Endothelial cell (in vitro differentiated cells): Measurements from ENCODE around the gene BLOC1S2. TPM values are rescaled to one million over a fixed set of nuclear protein-coding genes. Genes with fewer than 3 reads are reported as not detected.
"Not testable (repeated sequence)": the region's sequence is repeated elsewhere in the genome, so short reads cannot be mapped to it uniquely, and the experiment has no call there.

ENCODE experiments used
- DNase-seq: peaks from one replicate; pipeline ENCODE4 v3.0.0; 2021; ENCODE audit warnings: low spot score
- H3K27ac Mint-ChIP-seq: one replicate; pipeline ENCODE4 v1.8.0; 2021; ENCODE audit warnings: mixed read lengths, inconsistent platforms; ENCODE audit not compliant: unreplicated experiment
- H3K27me3 Mint-ChIP-seq: one replicate; pipeline ENCODE4 v1.8.0; 2021; ENCODE audit warnings: mild to moderate bottlenecking, moderate library complexity, mixed read lengths, inconsistent platforms; ENCODE audit not compliant: unreplicated experiment
- H3K36me3 Mint-ChIP-seq: one replicate; pipeline ENCODE4 v1.8.0; 2021; ENCODE audit warnings: mild to moderate bottlenecking, low read depth, mixed read lengths, inconsistent platforms; ENCODE audit not compliant: unreplicated experiment
- H3K4me1 Mint-ChIP-seq: one replicate; pipeline ENCODE4 v1.8.0; 2021; ENCODE audit warnings: mild to moderate bottlenecking, mixed read lengths, inconsistent platforms; ENCODE audit not compliant: unreplicated experiment
- H3K4me3 Mint-ChIP-seq: one replicate; pipeline ENCODE4 v1.8.0; 2021; ENCODE audit warnings: mild to moderate bottlenecking, mixed read lengths, inconsistent platforms; ENCODE audit not compliant: unreplicated experiment
- H3K9me3 Mint-ChIP-seq: one replicate; pipeline ENCODE4 v1.8.0; 2021; ENCODE audit warnings: mixed read lengths, inconsistent platforms; ENCODE audit not compliant: unreplicated experiment
- CTCF ChIP-seq: fragments of 200-600 bp; sonication (generic); IDR thresholded peaks from one replicate; pipeline ENCODE4 v1.5.0; 2021; ENCODE audit warnings: antibody characterized with exemption; ENCODE audit not compliant: unreplicated experiment
- total RNA-seq: library from RNA; stranded (reverse); fragmentation: NEBNext Ultra II Directional; extraction: Animal tissue kit (Norgen Biotek cat#: 25700); gene quantifications from one replicate; pipeline ENCODE4 v1.2.1, GENCODE V29; 2021; ENCODE audit not compliant: unreplicated experiment

The BLOC1S2 gene
- total RNA-seq, 1 donor from 2014 or later: 63.2 TPM

GRCh38 chr10:100306861-100307260 is 20.4 kb upstream of the BLOC1S2 start:
- no peaks in the 10 kb centered on the region for H3K9me3 Mint-ChIP-seq
- DNase-seq: no peak
- no peaks in the 10 kb centered on the region for H3K36me3 Mint-ChIP-seq
- H3K27me3 Mint-ChIP-seq: peaks cover 2% of the 10 kb centered on the region
- TF ChIP-seq CTCF: no peak
- no peaks in the 10 kb centered on the region for H3K4me1 Mint-ChIP-seq
- H3K4me3 Mint-ChIP-seq: no peak overlapping the region
- no peak overlapping the region for H3K27ac Mint-ChIP-seq

- no peaks in the 10 kb centered on the region for H3K27me3 Mint-ChIP-seq
- no peak for TF ChIP-seq CTCF
- no peaks in the 10 kb centered on the region for H3K36me3 Mint-ChIP-seq
- DNase-seq: no peak
- no peak overlapping the region for H3K4me3 Mint-ChIP-seq
- no peak overlapping the region for H3K27ac Mint-ChIP-seq
- H3K9me3 Mint-ChIP-seq: no peaks in the 10 kb centered on the region
- no peaks in the 10 kb centered on the region for H3K4me1 Mint-ChIP-seq
These were observed 17.9 kb upstream of the BLOC1S2 start for GRCh38 chr10:100304414-100304813.

GRCh38 chr10:100303724-100304319 is 17.3 kb upstream of the BLOC1S2 start:
- H3K27me3 Mint-ChIP-seq: no peaks in the 10 kb centered on the region
- DNase-seq: no peak

GRCh38 chr10:100301123-100301522 is 14.6 kb upstream of the BLOC1S2 start:
- not testable (repeated sequence) for H3K4me3 Mint-ChIP-seq, H3K27ac Mint-ChIP-seq

More at GRCh38 chr10:100303724-100304319, 17.3 kb upstream of the BLOC1S2 start:
- TF ChIP-seq CTCF: peak; percentile 59
- Mint-ChIP-seq H3K27ac (no peak overlapping the region), H3K4me3 (no peak overlapping the region), H3K36me3 (no peaks in the 10 kb centered on the region), H3K4me1 (no peaks in the 10 kb centered on the region), H3K9me3 (no peaks in the 10 kb centered on the region)

GRCh38 chr10:100297242-100297641 is 10.8 kb upstream of the BLOC1S2 start:
- TF ChIP-seq CTCF: no peak
- peaks cover 1% of the 10 kb centered on the region for H3K27me3 Mint-ChIP-seq
- H3K4me1 Mint-ChIP-seq: no peaks in the 10 kb centered on the region
- H3K36me3 Mint-ChIP-seq: peaks cover 3% of the 10 kb centered on the region
- no peak for DNase-seq
- no peak overlapping the region for H3K27ac Mint-ChIP-seq
- no peaks in the 10 kb centered on the region for H3K9me3 Mint-ChIP-seq
- no peak overlapping the region for H3K4me3 Mint-ChIP-seq

More at GRCh38 chr10:100301123-100301522, 14.6 kb upstream of the BLOC1S2 start:
- not testable (repeated sequence) for DNase-seq, H3K9me3 Mint-ChIP-seq, H3K4me1 Mint-ChIP-seq, H3K36me3 Mint-ChIP-seq, H3K27me3 Mint-ChIP-seq
